Cardiac septum (tissue), 1 donor: ENCODE results near the gene PITPNM3. TPM values are rescaled to one million over a fixed set of nuclear protein-coding genes. Genes with fewer than 3 reads are reported as not detected.

Experiments
- DNase-seq: peaks from one replicate; pipeline ENCODE4 v3.0.0-alpha.2; 2020; ENCODE audit warnings: low spot score
- intact Hi-C: fragments of 100-400 bp; cut with DNase I; formaldehyde crosslinking; loops from one replicate; pipeline ENCODE4 v1.14.0; 2022
- total RNA-seq: library from RNA; stranded (reverse); fragmentation: NEBNext Ultra II Directional; extraction: Animal tissue kit (Norgen Biotek cat#: 25700); gene quantifications from one replicate; pipeline ENCODE4 v1.2.1, GENCODE V29; 2021
- donor health status: DM: no; HTN: no; CAD: no.

PITPNM3 gene
- total RNA-seq, 1 donor from 2014 or later: 0.57 TPM

DNA sequence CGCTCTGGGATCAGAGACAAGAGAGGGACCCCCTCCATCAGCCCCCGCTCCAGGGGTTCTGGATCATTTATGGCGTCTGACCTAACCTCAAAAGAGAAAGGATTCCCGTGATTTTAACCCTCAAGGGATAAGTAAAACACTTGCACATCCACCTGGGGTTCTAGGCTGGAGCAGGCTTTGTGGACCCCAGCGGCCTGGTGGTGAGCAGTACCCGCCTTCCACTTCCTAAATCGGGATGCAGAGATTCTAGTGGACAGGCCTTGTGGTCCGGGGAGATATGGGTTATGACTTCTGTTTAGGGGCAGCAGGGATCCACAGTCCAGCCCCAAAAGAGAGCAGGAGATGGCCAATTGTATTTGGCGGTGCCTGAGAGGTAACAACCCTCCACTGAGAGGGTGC is 684 bp upstream of the PITPNM3 start:
- DNase-seq: no peak

DNA sequence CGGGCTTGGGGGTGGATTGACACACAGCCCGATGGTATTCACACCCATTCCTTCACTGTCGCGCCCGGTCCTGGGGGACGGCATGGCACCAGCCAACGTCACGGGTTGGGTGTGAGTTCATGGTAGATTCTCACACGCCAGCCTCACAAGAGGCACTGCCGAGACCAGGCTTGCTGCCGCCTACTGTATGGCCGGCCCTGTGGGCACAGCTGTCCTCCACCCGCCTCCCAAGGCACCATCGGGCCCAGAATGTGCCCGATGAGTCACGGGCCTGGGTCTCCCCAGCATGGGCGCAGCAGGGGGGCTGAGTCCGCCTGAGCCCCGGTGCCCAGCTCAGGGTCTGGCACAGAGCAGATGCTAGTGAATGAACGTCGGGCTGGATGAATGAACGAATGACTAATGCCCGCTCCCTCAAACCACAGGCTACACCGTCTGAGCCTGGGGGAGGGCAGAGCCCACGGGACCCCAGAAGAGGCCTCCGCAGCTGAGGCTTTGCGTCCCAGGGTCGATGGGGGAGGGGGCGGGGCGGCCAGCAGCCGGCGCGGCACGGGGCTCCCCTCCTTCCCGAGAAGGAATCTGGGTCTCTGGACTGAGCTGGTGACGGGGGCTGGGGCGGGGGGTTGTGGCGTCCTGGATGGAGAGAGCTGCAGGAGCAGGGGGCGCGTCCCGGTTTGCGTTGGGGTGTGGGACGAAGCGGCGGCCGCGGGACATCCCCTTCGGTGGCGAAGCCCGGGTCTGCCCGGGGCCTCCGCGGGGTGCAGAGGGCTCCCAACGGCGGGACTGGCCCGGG is 829 bp downstream of the PITPNM3 start:
- intact Hi-C loops: loop anchor here (10.0 kb wide), 1 partner anchor 81 kb away; no protein-coding TSS in a partner anchor
- no peak for DNase-seq

More for the DNA sequence above, 684 bp upstream of the PITPNM3 start:
- intact Hi-C loops: loop anchor here (10.0 kb wide), 1 partner anchor 82 kb away; no protein-coding TSS in a partner anchor

DNA sequence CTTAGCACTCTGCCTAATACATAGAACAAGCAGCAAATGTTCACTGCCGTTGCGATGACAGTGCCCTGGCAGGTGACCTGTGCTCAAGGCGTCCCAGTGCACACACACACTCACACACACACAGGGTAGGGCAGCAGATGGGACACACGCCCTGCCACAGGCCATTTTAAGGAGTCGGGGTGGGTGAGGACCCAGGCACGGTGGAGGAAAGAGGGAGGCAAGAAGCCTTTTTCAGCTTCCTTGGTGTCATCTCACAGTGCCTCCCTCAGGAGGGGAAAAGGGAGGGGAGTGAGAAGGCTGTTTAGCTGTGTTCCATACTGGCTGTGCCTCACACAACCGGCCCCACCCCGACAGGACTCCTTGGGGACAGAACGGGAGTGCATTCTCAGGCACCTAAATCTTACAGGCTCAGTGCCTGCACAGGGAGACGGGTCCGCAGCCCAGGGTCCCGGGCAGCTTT is 1.5 kb downstream of the PITPNM3 start:
- no peak for DNase-seq
- intact Hi-C loops: loop anchor here (10.0 kb wide), 1 partner anchor 80 kb away; no protein-coding TSS in a partner anchor

DNA sequence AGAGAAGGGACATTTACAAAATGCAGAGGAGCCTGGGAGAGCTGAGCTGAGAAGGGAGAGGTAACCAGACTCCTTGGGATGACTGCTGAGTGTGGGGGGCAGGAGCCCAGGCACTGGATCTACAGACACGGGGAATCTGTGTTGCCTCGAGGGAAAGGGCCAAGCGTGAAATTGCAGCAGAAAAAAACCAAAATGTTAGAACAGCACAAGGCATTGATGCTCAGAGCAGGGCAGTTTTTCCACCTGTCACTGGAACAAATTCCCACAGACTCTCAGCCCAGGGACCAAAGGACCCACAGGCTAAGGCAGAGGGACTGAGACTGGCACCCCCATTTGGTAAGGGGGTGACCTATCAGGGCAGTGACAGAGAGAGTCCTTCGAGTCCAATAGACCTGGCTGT is 2.0 kb downstream of the PITPNM3 start:
- DNase-seq: no peak
- intact Hi-C loops: loop anchor here (10.0 kb wide), 1 partner anchor 80 kb away; no protein-coding TSS in a partner anchor

DNA sequence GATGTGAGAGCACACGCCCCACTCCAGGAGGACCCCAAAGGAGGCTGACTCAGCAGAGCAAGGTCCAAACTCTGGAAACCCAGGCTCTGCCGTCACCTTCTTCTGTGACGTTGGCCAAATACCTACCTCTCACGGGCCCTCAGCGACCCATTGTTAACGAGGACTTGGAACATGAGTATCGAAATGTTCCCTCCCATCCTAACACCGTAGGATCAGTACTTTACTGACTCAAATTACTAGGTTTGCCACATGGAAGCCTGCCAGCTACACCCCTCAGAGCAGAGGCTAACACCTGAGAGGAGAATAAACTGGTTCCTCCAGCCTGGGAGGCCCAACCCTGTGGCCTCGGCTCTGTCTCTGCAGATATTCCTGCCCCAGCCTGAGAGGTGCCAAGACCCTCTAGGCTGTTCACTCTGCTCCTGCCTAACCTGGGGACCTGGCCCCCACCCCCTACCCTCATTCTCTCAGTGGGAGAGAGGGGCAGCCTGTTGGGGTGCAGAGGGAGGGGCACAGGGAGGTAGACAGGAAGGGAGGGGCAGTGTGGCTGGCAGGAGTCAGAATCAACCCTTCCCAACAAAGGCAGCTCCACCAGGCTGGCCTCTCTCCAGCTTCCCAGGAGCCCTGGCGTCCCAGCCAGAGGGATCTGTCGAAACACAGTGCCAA is 4.4 kb downstream of the PITPNM3 start:
- intact Hi-C loops: loop anchor here (10.0 kb wide), 1 partner anchor 77 kb away; no protein-coding TSS in a partner anchor
- no peak for DNase-seq

DNA sequence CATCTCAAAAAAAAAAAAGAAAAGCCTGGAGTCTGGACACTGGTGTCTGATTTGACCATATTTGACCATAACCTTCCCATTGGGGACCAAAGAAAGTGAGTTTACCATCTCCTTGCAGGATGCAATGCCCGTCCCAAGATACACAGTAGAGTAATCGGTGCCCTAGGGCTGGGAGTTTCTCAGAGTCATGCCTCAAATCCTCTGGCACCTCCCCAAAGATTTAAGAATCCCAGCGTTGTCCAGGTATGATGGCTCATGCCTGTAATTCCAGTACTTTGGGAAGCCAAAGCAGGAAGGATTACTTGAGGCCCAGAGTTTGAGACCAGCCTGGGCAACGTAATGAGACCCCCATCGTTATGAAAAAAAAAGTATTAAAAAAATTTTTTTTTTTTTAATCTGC is 5.0 kb downstream of the PITPNM3 start:
- no peak for DNase-seq
- intact Hi-C loops: loop anchor here (10.0 kb wide), 1 partner anchor 77 kb away; no protein-coding TSS in a partner anchor

DNA sequence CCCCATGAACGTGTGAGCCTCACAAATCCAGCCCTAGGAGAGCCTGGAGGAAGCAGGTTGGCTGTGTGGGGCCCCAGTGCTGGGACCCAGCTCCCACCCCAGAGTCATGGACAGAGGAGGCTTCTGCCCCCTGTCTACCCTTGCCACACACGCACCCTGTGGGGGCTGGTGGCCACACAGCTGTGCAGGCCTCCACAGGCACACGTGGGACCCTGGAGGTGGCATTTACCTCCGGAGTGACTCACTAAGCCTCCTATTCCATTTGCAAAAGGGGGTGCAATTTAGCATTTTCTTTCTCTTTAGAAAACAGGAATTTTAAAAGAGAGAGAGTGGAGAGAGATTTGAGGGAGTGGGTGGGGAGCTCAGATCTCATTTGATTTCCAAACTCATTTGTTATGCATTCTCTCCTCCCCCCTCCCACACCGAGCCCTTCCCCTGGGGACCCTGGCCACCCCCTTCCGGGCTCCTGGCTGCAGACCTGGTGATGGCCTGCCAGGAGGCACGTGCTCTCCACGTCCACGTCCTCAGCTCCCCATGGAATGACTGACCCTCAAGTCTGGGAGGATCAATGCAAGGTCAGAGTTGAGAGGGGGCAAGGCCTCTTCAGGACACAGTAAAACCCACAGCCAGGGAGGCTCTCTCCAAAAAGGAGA is 6.8 kb downstream of the PITPNM3 start:
- no peak for DNase-seq
- intact Hi-C loops: loop anchor here (10.0 kb wide), 1 partner anchor 75 kb away; no protein-coding TSS in a partner anchor

DNA sequence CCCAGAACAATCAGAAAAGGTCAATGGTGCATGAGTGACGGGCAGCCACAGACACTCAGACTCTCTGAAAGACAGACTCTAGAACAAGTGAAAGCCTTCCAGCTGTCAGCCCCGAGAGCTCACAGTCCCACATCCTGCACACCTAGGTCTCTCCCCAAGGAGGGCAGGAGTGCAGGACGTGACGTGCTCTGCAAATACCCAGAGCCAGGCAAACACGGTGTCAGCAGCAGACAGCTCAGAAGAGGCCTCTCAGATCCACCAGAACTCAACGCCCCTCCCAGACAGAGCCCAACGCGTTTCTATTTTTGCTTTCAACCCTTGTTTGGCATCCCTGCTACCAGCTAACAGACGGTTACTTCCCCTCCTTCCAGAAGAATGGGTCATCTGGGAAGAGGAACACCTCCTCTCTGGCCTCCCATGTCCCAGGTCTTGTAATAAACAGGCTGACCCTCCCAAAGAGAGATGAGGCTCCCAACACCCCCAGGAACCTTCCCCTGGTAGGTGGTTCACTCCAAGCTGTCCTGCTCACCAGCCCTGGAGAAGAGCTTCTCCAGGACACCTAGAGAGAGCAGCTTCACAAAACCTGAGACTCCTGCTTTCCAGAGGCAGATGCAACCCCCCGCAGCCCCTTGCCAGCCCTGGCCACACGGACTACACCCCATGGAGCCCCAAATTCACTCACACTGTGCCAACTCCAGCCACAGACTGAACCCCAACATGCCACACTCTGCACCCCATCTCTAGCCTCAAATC is 7.6 kb downstream of the PITPNM3 start:
- intact Hi-C loops: no loop called here
- DNase-seq: no peak

DNA sequence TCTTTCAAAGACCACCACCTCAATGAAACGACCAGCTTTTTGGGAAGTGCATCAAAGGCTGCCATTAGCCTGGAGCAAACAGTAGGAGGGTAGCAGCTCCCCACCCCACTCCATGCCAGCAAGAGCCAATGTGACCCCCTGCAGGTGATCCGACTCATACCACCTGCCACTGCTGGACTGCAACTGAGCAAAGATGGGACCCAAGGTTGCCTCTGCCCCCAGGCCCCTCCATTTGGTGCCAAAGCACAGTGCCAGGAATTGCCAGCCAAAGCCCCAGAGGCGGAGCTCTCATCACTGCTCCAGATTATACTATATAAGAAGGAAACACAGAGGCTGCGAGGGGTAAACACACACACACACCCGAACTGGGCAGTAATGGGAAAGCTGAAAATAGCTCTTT is 8.3 kb downstream of the PITPNM3 start:
- intact Hi-C loops: no loop called here
- DNase-seq: no peak

DNA sequence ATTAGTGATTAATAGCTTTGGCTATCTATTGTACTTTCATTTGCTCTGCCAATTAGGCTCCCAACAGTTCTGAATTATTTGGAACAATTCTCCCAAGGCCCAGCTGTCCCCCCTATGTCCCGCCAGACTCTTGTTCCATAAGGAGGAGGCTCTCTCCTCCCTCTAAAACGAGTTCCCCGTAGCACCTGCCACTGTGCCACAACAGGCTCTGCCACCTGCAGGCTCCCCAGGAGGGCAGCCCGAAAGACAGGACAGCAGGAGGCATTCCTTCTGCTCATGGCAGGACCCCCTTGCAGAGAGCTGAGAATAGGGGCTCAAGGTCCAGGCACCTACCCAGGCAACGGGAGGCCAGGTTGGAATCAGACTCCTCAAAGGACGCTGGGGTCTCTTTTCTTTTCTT is 9.0 kb downstream of the PITPNM3 start:
- DNase-seq: no peak
- intact Hi-C loops: no loop called here

DNA sequence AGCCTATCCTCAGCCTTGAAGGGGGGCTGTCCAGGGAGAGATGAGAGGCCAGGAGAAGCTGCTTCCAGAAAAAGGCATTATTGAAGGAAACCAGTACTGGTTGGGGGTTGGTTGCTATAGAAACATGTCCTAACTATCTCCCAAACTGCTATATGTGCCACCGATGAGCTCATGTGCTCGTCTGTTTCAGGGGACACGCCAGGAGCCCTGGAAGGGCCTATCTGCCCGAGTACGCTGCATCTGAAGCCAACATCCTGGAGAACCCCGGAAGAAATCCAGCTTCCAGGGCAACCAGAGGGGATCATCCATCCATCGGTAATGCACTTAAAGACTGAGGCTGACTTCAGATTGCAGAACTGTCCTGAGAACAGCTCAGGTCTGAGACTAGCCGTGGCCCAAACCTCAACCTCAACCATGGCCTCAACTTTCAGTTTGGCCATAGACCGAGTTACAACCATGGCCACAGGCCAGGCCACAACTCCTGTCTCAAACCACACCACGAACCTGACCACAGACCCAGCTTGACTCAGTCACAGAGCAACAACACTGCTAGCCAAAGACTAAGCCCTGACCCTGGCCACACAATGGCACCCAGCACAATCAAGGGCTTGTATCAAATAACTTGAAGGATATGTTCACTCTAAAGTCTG is 10.2 kb downstream of the PITPNM3 start:
- no peak for DNase-seq
- intact Hi-C loops: no loop called here

DNA sequence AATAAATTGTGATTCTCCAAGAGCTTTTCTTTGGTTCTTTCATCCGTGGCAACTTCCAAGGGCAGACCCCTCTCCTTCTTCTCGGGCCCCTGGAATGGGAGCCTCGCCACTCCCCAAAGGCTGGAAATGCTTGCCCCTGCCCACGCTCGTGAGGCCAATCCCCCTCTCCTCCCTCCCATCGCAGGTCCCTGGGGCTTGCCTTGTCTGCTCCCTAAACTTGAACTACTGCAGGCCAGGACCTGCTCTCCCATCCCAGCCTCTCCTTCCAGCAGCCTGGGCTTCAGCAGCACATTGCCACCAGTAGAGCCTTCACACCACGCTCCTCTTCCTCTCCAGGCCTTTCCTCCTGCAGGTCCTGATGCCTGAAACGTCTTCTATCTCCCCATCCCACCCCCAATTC is 11.1 kb downstream of the PITPNM3 start:
- intact Hi-C loops: no loop called here
- DNase-seq: no peak

DNA sequence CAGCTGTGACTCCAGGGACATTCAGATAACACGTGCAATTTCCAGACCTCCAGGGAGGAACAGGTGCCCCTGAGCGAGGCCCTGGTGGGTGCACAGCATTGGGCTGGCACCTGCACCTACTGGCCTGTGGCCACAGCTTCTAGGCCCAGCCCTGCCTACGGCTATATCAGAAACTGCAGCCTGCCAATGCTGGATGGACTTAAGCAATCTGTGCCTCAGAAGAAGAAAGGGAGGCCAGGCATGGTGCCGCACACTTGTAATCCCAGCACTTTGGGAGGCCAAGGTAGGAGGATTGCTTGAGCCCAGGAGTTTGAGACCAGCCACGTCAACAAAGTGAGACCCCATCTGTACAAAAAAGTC is 12.4 kb downstream of the PITPNM3 start:
- DNase-seq: no peak
- intact Hi-C loops: no loop called here

DNA sequence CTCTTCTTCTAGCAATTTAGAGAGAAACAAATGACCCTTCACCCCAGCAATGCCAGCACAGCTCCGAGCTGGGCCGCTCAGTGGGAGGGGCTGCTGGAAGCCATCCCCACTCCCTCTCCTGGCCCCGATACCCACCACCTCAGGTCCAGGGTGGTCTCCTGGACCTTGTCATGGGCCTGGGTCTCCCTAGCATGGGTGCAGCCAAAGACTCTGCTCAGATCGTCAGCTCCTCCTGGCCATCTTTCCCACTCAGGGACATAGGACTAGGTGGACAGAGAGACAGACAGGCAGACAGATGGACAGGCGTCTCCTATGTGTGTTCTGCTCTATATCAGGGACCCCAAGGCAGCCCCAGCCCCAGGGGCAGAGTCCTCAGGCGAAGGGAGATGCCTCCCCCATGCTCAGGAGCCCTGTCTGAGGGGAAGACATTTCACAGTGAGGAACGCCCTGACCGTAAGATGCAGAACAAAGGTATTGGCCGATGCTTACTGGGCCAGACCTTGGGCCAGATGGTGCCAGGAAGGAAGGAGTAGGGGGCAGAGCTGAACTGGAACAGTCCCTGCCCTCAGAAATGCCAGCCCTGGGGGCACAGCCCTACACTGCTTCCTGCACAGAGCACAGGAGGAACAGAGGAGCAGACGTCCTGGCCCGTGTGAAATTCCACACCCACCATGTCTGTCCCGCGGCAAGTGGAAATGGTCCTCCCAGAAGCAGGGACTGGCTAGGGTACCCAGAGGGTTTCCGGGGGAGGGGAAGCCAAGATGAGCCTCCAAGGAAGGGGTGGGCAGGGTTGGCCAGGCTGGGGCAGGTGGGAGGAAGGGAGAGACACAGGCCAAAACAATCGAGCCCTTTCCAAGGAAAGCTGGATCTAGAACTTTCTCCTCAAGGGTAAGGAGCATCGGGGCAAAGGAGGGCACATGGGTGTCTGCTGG is 13.0 kb downstream of the PITPNM3 start:
- no peak for DNase-seq
- intact Hi-C loops: no loop called here

DNA sequence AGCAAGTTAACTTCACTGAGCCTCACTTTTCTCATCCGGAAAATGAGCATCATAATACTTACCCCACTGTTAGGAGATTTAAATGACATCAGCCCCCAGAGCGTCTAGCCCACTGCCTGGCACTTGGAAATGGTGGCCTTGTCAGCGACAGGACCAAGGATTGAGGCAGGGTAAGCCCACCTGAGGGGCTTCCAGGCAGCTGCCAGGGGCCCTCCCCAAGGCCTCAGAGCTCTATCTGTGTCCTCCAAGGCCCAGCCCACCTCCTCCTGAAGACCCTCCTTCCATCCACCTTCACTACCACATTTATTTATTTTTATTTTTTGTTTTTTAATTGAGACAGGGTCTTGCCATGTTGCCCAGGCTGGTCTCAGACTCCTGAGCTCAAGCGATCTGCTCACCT is 13.8 kb downstream of the PITPNM3 start:
- intact Hi-C loops: no loop called here
- no peak for DNase-seq

DNA sequence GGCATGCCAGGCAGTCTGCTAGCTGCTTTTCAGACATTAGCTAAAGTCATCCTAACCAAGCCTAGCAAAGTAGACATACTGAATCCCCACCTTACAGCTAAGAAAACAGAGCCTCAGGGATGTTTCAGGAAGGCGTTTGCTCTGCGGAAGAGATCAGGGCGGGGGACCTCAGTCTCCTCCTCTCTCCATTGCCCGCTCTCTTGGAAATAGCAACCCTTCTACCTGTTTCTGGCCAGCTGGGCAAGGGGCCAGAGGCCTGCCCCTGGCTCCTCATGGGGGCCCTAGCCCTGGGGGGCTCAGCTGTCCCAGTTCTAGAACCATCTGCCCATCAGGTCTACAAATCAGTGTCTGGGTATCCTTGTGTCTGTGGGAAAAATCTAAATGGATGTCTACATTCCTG is 14.5 kb downstream of the PITPNM3 start:
- intact Hi-C loops: no loop called here
- no peak for DNase-seq

DNA sequence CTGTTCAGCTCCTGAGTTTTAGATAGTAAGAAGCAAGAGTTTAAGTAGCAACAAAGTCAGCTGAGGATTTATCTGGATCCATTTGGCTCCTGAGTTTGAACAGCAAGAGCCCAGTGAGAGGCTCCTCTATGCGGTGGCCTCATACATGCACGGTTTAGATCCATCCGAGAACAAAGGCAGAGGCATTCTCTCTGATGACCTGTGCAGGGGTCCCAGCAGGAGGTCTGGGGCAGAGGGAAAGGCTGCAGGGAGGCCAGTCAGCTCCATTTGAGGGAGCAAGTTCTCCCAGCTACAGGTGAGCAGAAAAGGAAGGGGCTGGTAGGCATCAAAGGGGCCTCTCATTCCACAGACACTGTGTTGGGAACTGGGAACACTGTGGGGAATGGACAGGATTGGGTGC is 16.5 kb downstream of the PITPNM3 start:
- intact Hi-C loops: no loop called here

DNA sequence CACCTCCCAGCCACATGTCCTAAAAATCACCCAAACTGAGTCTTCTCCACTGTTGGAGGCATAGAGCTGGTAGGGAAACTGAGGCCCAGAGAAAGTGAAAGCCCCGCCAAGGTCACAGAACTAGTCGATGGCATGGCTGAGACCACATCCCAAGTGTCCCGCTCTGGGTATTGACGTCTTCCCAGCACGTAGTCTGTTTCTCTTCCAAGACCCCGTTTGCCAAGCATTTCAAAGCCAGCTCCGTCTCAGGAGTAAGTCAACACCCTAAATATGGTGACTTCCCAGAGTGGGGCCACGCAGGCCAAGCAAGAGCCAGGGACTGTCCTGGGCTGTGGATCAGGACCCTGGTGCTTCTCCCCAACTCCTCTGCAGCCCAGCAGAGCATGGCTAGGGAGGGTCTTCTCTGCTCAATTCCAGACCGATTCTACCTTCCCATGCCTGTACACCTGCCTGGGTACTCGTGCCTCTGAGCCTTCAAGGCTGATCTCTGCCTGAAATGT is 19.7 kb downstream of the PITPNM3 start:
- intact Hi-C loops: no loop called here
- DNase-seq: no peak

More for the DNA sequence above, 16.5 kb downstream of the PITPNM3 start:
- DNase-seq: no peak
